Suprapubic skin (tissue), 4 donors: ENCODE results near the gene FAM78B. TPM values are rescaled to one million over a fixed set of nuclear protein-coding genes. Genes with fewer than 3 reads are reported as not detected.

Source experiments
- DNase-seq, 2 donors: peaks; one replicate each; pipeline ENCODE4 v3.0.0-alpha.2; 2019; ENCODE audit warnings: low spot score in 2 of 2
- H3K27ac ChIP-seq: fragments of 200-600 bp; sonication (generic); one replicate; pipeline ENCODE4 v1.5.1; 2019
- H3K27me3 ChIP-seq: fragments of 200-600 bp; sonication (generic); one replicate; pipeline ENCODE4 v1.5.1; 2019
- H3K36me3 ChIP-seq: fragments of 200-600 bp; sonication (generic); one replicate; pipeline ENCODE4 v1.5.1; 2019
- H3K4me1 ChIP-seq: fragments of 200-600 bp; sonication (generic); one replicate; pipeline ENCODE4 v1.5.1; 2019
- H3K4me3 ChIP-seq: fragments of 200-600 bp; sonication (generic); one replicate; pipeline ENCODE4 v1.5.1; 2019; ENCODE audit warnings: mild to moderate bottlenecking
- H3K9me3 ChIP-seq: fragments of 200-600 bp; sonication (generic); one replicate; pipeline ENCODE4 v1.5.1; 2019
- CTCF ChIP-seq, 2 donors: fragments of 200-600 bp in 1 of 2; fragments of 450-650 bp in 1 of 2; sonication (generic) in 1 of 2; IDR thresholded peaks; one replicate each; pipeline ENCODE4 v1.5.1; 2016 to 2019; ENCODE audit warnings: antibody characterized with exemption in 2 of 2, mild to moderate bottlenecking in 1 of 2, moderate library complexity in 1 of 2
- EP300 ChIP-seq: sonication (generic); formaldehyde crosslinking; IDR thresholded peaks from one replicate; pipeline ENCODE4 v1.6.1; 2017; ENCODE audit warnings: antibody characterized with exemption
- POLR2A ChIP-seq, 2 donors: fragments of 450-650 bp; IDR thresholded peaks; one replicate each; pipeline ENCODE4 v1.6.1; 2017; ENCODE audit warnings: antibody characterized with exemption in 2 of 2, mild to moderate bottlenecking in 2 of 2, moderate library complexity in 2 of 2
- POLR2AphosphoS5 ChIP-seq, 3 donors: sonication (generic); formaldehyde crosslinking; IDR thresholded peaks; one replicate each; pipeline ENCODE4 v1.6.1; 2017; ENCODE audit warnings: antibody characterized with exemption in 3 of 3
- WGBS: methylation state at CpG from one replicate; pipeline ENCODE4 v1.1.5; 2018; 5-methylcytosine and 5-hydroxymethylcytosine counted together
- total RNA-seq, 4 donors: library from RNA; depleted of rRNA; stranded (reverse); fragments of >200 nt; gene quantifications; one replicate each; pipeline ENCODE4 v1.1.0, GENCODE V29; 2016

Gene FAM78B
- total RNA-seq, 4 donors from 2014 or later: 0.72 to 1.9 (median 1.3) TPM

GRCh38 chr1:166032572-166033371 lies 134.0 kb downstream of the FAM78B start:
- TF ChIP-seq EP300: no peak
- no peak for TF ChIP-seq CTCF (IDR thresholded peaks at IDR 0.05)
- TF ChIP-seq POLR2AphosphoS5 (IDR thresholded peaks at IDR 0.05): no peak
- TF ChIP-seq POLR2A (IDR thresholded peaks at IDR 0.05): no peak
- Histone ChIP-seq H3K4me3 (no peak overlapping the region), H3K27me3 (no peaks in the 10 kb centered on the region), H3K36me3 (no peaks in the 10 kb centered on the region), H3K27ac (no peak overlapping the region), H3K4me1 (peaks cover 4% of the 10 kb centered on the region), H3K9me3 (no peaks in the 10 kb centered on the region)
- 45% methylated on average over 11 of the region's 11 CpGs for WGBS
- no peak for DNase-seq

- no peak for TF ChIP-seq CTCF (IDR thresholded peaks at IDR 0.05)
- TF ChIP-seq POLR2A (IDR thresholded peaks at IDR 0.05): no peak
- no peak for TF ChIP-seq EP300
- TF ChIP-seq POLR2AphosphoS5 (IDR thresholded peaks at IDR 0.05): no peak
- H3K27ac ChIP-seq: no peak overlapping the region
- DNase-seq: no peak
- H3K4me1 ChIP-seq: peaks cover 4% of the 10 kb centered on the region
- H3K9me3 ChIP-seq: no peaks in the 10 kb centered on the region
- no peaks in the 10 kb centered on the region for H3K36me3 ChIP-seq
- no peaks in the 10 kb centered on the region for H3K27me3 ChIP-seq
- H3K4me3 ChIP-seq: no peak overlapping the region
- 89% methylated on average over 1 of the region's 1 CpG for WGBS
Observed at GRCh38 chr1:166031932-166032571, 134.7 kb downstream of the FAM78B start.

GRCh38 chr1:166029196-166029945 lies 137.4 kb downstream of the FAM78B start:
- 72% methylated on average over 4 of the region's 4 CpGs for WGBS
- H3K9me3 ChIP-seq: no peaks in the 10 kb centered on the region
- H3K27ac ChIP-seq: no peak overlapping the region
- peaks cover 4% of the 10 kb centered on the region for H3K4me1 ChIP-seq
- TF ChIP-seq POLR2A (IDR thresholded peaks at IDR 0.05): no peak
- no peak for TF ChIP-seq CTCF (IDR thresholded peaks at IDR 0.05)
- TF ChIP-seq POLR2AphosphoS5 (IDR thresholded peaks at IDR 0.05): no peak
- no peak for TF ChIP-seq EP300
- no peaks in the 10 kb centered on the region for H3K36me3 ChIP-seq
- no peak for DNase-seq
- no peaks in the 10 kb centered on the region for H3K27me3 ChIP-seq
- no peak overlapping the region for H3K4me3 ChIP-seq

DNA sequence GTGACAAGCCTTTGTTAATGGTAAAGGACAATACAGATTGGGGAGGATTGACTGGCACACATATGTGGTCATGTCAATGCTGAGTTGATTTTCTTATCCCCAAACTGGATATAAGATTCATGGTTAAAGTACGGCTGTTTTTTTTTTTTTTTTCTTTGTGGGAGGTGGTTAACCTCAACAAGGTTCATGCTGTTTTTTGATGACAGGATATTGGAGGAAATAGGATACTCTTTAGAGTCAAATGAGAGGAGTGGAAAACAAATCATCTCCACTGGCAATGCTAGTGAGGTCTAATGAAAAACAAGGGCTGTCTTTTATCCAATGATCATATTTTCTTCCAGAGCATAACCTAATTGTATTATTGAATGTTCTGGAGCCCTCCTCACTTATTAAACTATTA lies 140.2 kb downstream of the FAM78B start:
- Histone ChIP-seq H3K27ac (no peak overlapping the region), H3K9me3 (no peaks in the 10 kb centered on the region), H3K27me3 (no peaks in the 10 kb centered on the region), H3K36me3 (no peaks in the 10 kb centered on the region), H3K4me3 (no peak overlapping the region), H3K4me1 (no peaks in the 10 kb centered on the region)
- no peak for DNase-seq
- TF ChIP-seq POLR2A (IDR thresholded peaks at IDR 0.05) (no peak), CTCF (IDR thresholded peaks at IDR 0.05) (no peak), EP300 (no peak), POLR2AphosphoS5 (IDR thresholded peaks at IDR 0.05) (no peak)
- WGBS: 82% methylated on average over 1 of the region's 1 CpG

DNA sequence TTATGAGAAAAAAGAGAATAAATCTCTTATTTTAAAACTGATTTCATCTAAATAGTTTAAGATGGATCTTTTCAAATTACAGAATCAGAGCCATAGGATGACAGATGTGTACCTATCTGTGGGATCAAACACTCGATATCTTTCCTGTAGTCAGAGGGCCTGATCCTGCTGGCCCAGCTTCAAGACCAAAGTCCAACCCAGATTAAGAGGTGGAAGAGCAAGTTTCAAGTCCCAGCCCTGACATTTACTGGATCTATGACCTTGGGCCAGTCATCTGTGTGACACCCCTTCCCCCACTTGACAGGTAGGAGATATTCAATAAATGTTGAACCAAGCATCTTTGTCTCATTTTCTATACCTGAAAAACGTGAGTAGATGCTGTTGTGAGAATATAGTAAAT lies 140.7 kb downstream of the FAM78B start:
- H3K36me3 ChIP-seq: no peaks in the 10 kb centered on the region
- H3K27me3 ChIP-seq: no peaks in the 10 kb centered on the region
- no peak overlapping the region for H3K4me3 ChIP-seq
- TF ChIP-seq POLR2AphosphoS5 (IDR thresholded peaks at IDR 0.05) (no peak), CTCF (IDR thresholded peaks at IDR 0.05) (no peak), EP300 (no peak)
- no peak for DNase-seq
- no peaks in the 10 kb centered on the region for H3K9me3 ChIP-seq
- 66% methylated on average over 2 of the region's 2 CpGs for WGBS
- H3K4me1 ChIP-seq: no peaks in the 10 kb centered on the region
- H3K27ac ChIP-seq: no peak overlapping the region
